NCI-H2227 (cell line): ENCODE data around the gene PNMA6E.
"Not testable (repeated sequence)": the region's sequence is repeated elsewhere in the genome, so short reads cannot be mapped to it uniquely, and the experiment has no call there.

ENCODE experiments used
- DNase-seq: peaks from one replicate; lab custom pipeline; 2025; ENCODE audit not compliant: unreplicated experiment; lab: John Stamatoyannopoulos, UW

The PNMA6E gene

GRCh38 chrX:153409414-153410101 is 8.4 kb upstream of the PNMA6E start:
- DNase-seq = no peak

- DNase-seq = no peak
These were observed 7.8 kb upstream of the PNMA6E start for GRCh38 chrX:153408871-153409351.

- DNase-seq = no peak
These were observed 7.1 kb upstream of the PNMA6E start for GRCh38 chrX:153408221-153408721.

GRCh38 chrX:153407736-153408135 is 6.6 kb upstream of the PNMA6E start:
- no peak for DNase-seq

- no peak for DNase-seq
These were observed 5.8 kb upstream of the PNMA6E start for GRCh38 chrX:153406903-153407302.

- no peak for DNase-seq
These were observed 4.9 kb upstream of the PNMA6E start for GRCh38 chrX:153406011-153406410.

- DNase-seq = no peak
These were observed 4.3 kb upstream of the PNMA6E start for GRCh38 chrX:153405426-153405825.

GRCh38 chrX:153404333-153404732 is 3.2 kb upstream of the PNMA6E start:
- DNase-seq = not testable (repeated sequence)

- DNase-seq = peak; percentile 9
These were observed 711 bp downstream of the PNMA6E start for GRCh38 chrX:153400146-153401132.

GRCh38 chrX:153398275-153398960 is 2.7 kb downstream of the PNMA6E start:
- no peak for DNase-seq

GRCh38 chrX:153397256-153397960 is 3.7 kb downstream of the PNMA6E start:
- DNase-seq = no peak

GRCh38 chrX:153396320-153397195 is 4.6 kb downstream of the PNMA6E start:
- no peak for DNase-seq

GRCh38 chrX:153395613-153396319 is 5.4 kb downstream of the PNMA6E start:
- DNase-seq = no peak

- DNase-seq = no peak
These were observed 6.5 kb downstream of the PNMA6E start for GRCh38 chrX:153394612-153395011.

- no peak for DNase-seq
These were observed 8.4 kb downstream of the PNMA6E start for GRCh38 chrX:153392642-153393321.

- not testable (repeated sequence) for DNase-seq
These were observed 11.7 kb downstream of the PNMA6E start for GRCh38 chrX:153389460-153389768.

GRCh38 chrX:153388722-153389459 is 12.3 kb downstream of the PNMA6E start:
- DNase-seq = no peak
